ENCODE measurements around the gene KCNIP4. TPM values are rescaled to one million over a fixed set of nuclear protein-coding genes. Genes with fewer than 3 reads are reported as not detected.

The KCNIP4 gene
- total and polyA plus RNA-seq, 12 donors, result 0.44 to 4.1 (median 1.6) TPM

- Histone ChIP-seq H3K27me3 (no peaks in the 10 kb centered on the region), H3K4me3 (no peak overlapping the region), H3K36me3 (replicated peaks in 1 of 2) (no peaks in the 10 kb centered on the region), H3K27ac (no peak overlapping the region), H3K4me1 (replicated peaks in 1 of 2) (no peaks in the 10 kb centered on the region), H3K9me3 (replicated peaks in 1 of 3) (no peaks in the 10 kb centered on the region)
- DNase-seq, result no peak
- TF ChIP-seq POLR2A (IDR thresholded peaks at IDR 0.05), result no peak
- TF ChIP-seq, protein P1, sequence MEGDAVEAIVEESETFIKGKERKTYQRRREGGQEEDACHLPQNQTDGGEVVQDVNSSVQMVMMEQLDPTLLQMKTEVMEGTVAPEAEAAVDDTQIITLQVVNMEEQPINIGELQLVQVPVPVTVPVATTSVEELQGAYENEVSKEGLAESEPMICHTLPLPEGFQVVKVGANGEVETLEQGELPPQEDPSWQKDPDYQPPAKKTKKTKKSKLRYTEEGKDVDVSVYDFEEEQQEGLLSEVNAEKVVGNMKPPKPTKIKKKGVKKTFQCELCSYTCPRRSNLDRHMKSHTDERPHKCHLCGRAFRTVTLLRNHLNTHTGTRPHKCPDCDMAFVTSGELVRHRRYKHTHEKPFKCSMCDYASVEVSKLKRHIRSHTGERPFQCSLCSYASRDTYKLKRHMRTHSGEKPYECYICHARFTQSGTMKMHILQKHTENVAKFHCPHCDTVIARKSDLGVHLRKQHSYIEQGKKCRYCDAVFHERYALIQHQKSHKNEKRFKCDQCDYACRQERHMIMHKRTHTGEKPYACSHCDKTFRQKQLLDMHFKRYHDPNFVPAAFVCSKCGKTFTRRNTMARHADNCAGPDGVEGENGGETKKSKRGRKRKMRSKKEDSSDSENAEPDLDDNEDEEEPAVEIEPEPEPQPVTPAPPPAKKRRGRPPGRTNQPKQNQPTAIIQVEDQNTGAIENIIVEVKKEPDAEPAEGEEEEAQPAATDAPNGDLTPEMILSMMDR (IDR thresholded peaks at IDR 0.05), result no peak
- 33 to 59% (median 49%) methylated on average over 1 of the region's 1 CpG for WGBS, 4 donors
- intact Hi-C loops (cut with DNase I), result no loop called here
These were observed 1046.7 kb downstream of the KCNIP4 start for GRCh38 chr4:20901851-20902250.

GRCh38 chr4:20899591-20899990 lies 1049.0 kb downstream of the KCNIP4 start:
- no peak overlapping the region for H3K27ac ChIP-seq
- TF ChIP-seq, protein P1 (IDR thresholded peaks at IDR 0.05), result no peak
- no peak for TF ChIP-seq POLR2A (IDR thresholded peaks at IDR 0.05)
- intact Hi-C loops (cut with DNase I), result no loop called here

GRCh38 chr4:20895988-20896387 lies 1052.6 kb downstream of the KCNIP4 start:
- Histone ChIP-seq H3K9me3 (replicated peaks in 1 of 3) (no peaks in the 10 kb centered on the region), H3K4me3 (no peak overlapping the region), H3K27ac (no peak overlapping the region), H3K36me3 (replicated peaks in 1 of 2) (no peaks in the 10 kb centered on the region), H3K4me1 (replicated peaks in 1 of 2) (no peaks in the 10 kb centered on the region), H3K27me3 (no peaks in the 10 kb centered on the region)
- WGBS, 4 donors, result 73 to 91% (median 76%) methylated on average over 2 of the region's 2 CpGs
- intact Hi-C loops (cut with DNase I), result no loop called here
- TF ChIP-seq POLR2A (IDR thresholded peaks at IDR 0.05), result no peak
- TF ChIP-seq, protein P1 (IDR thresholded peaks at IDR 0.05), result no peak
- DNase-seq, result no peak

More at GRCh38 chr4:20899591-20899990, 1049.0 kb downstream of the KCNIP4 start:
- Histone ChIP-seq H3K4me3 (no peak overlapping the region), H3K9me3 (replicated peaks in 1 of 3) (no peaks in the 10 kb centered on the region), H3K36me3 (replicated peaks in 1 of 2) (no peaks in the 10 kb centered on the region), H3K4me1 (replicated peaks in 1 of 2) (no peaks in the 10 kb centered on the region), H3K27me3 (no peaks in the 10 kb centered on the region)
- DNase-seq, result no peak

GRCh38 chr4:20895208-20895607 lies 1053.4 kb downstream of the KCNIP4 start:
- TF ChIP-seq, protein P1 (IDR thresholded peaks at IDR 0.05), result no peak
- TF ChIP-seq POLR2A (IDR thresholded peaks at IDR 0.05), result no peak
- intact Hi-C loops (cut with DNase I), result no loop called here

More at GRCh38 chr4:20895208-20895607, 1053.4 kb downstream of the KCNIP4 start:
- Histone ChIP-seq H3K4me1 (replicated peaks in 1 of 2) (no peaks in the 10 kb centered on the region), H3K4me3 (no peak overlapping the region), H3K36me3 (replicated peaks in 1 of 2) (no peaks in the 10 kb centered on the region), H3K27me3 (no peaks in the 10 kb centered on the region), H3K27ac (no peak overlapping the region), H3K9me3 (replicated peaks in 1 of 3) (no peaks in the 10 kb centered on the region)
- DNase-seq, result no peak
